Mucosa of rectum (tissue), 2 donors: ENCODE results near the gene MLX.

Experiments used
- H3K27ac ChIP-seq, 2 donors: one replicate each; pipeline ENCODE4 v1.7.0; 2013; ENCODE audit warnings: inconsistent platforms in 2 of 2, low read depth in 2 of 2, low read length in 2 of 2
- H3K27me3 ChIP-seq, 2 donors: one replicate each; pipeline ENCODE4 v1.7.0; 2013; ENCODE audit warnings: low read length in 2 of 2; ENCODE audit not compliant: control insufficient read depth in 2 of 2, insufficient read depth in 2 of 2
- H3K36me3 ChIP-seq, 2 donors: one replicate each; pipeline ENCODE4 v1.7.0; 2013; ENCODE audit warnings: low read length in 2 of 2; ENCODE audit not compliant: control insufficient read depth in 2 of 2, insufficient read depth in 2 of 2
- H3K4me1 ChIP-seq, 2 donors: one replicate each; pipeline ENCODE4 v1.7.0; 2013; ENCODE audit warnings: low read length in 2 of 2, mild to moderate bottlenecking in 1 of 2; ENCODE audit not compliant: control insufficient read depth in 2 of 2, insufficient read depth in 2 of 2
- H3K4me3 ChIP-seq, 2 donors: one replicate each; pipeline ENCODE4 v1.7.0; 2013; ENCODE audit warnings: low read length in 2 of 2
- H3K9ac ChIP-seq, 2 donors: one replicate each; pipeline ENCODE4 v1.7.0; 2013; ENCODE audit warnings: low read length in 2 of 2, low read depth in 1 of 2, mild to moderate bottlenecking in 1 of 2
- H3K9me3 ChIP-seq, 2 donors: one replicate each; pipeline ENCODE4 v1.7.0; 2013; ENCODE audit warnings: low read length in 2 of 2; ENCODE audit not compliant: control insufficient read depth in 2 of 2
- donor health status: healthy.
- donor health status: Normal muscosa, but diverticular disease.

Gene MLX

GRCh38 chr17:42564815-42565522 is 1.9 kb upstream of the MLX start:
- peaks cover 38 to 44% of the 10 kb centered on the region in 2 donors for H3K36me3 ChIP-seq
- H3K27ac ChIP-seq, result no peak overlapping the region
- H3K27me3 ChIP-seq, result no peaks in the 10 kb centered on the region
- H3K4me1 ChIP-seq, result peaks cover 34 to 44% of the 10 kb centered on the region in 2 donors
- H3K4me3 ChIP-seq, result no peak overlapping the region
- no peaks in the 10 kb centered on the region for H3K9me3 ChIP-seq
- H3K9ac ChIP-seq, result no peak overlapping the region

GRCh38 chr17:42565523-42566214 is 1.2 kb upstream of the MLX start:
- no peaks in the 10 kb centered on the region for H3K9me3 ChIP-seq
- H3K4me3 ChIP-seq, result no peak overlapping the region
- H3K27me3 ChIP-seq, result no peaks in the 10 kb centered on the region
- H3K4me1 ChIP-seq, result peaks cover 34 to 44% of the 10 kb centered on the region in 2 donors
- peak overlapping the region in 1 of 2 donors; percentile 97 for H3K27ac ChIP-seq
- H3K36me3 ChIP-seq, result peaks cover 44 to 48% of the 10 kb centered on the region in 2 donors
- no peak overlapping the region for H3K9ac ChIP-seq

- Histone ChIP-seq H3K9ac (peak overlapping the region; percentile 65 to 91), H3K36me3 (peaks cover 49 to 50% of the 10 kb centered on the region in 2 donors), H3K4me3 (peak overlapping the region; percentile 86 to 87), H3K27ac (peak overlapping the region; percentile 97), H3K9me3 (no peaks in the 10 kb centered on the region), H3K4me1 (peaks cover 32 to 41% of the 10 kb centered on the region in 2 donors), H3K27me3 (no peaks in the 10 kb centered on the region)
These were observed 551 bp upstream of the MLX start for GRCh38 chr17:42566215-42566882.

- Histone ChIP-seq H3K9ac (no peak overlapping the region), H3K9me3 (no peaks in the 10 kb centered on the region), H3K27me3 (no peaks in the 10 kb centered on the region), H3K36me3 (peaks cover 65 to 71% of the 10 kb centered on the region in 2 donors), H3K4me3 (peak overlapping the region in 1 of 2 donors; percentile 26), H3K4me1 (peaks cover 17 to 27% of the 10 kb centered on the region in 2 donors), H3K27ac (no peak overlapping the region)
These were observed 1.6 kb downstream of the MLX start for GRCh38 chr17:42568341-42569111.

- no peaks in the 10 kb centered on the region for H3K9me3 ChIP-seq
- no peak overlapping the region for H3K27ac ChIP-seq
- H3K4me1 ChIP-seq, result peaks cover 13 to 14% of the 10 kb centered on the region in 2 donors
- peaks cover 53 to 63% of the 10 kb centered on the region in 2 donors for H3K36me3 ChIP-seq
- H3K27me3 ChIP-seq, result no peaks in the 10 kb centered on the region
- no peak overlapping the region for H3K9ac ChIP-seq
- H3K4me3 ChIP-seq, result no peak overlapping the region
These were observed 4.7 kb downstream of the MLX start for GRCh38 chr17:42571435-42572225.

- H3K9ac ChIP-seq, result no peak overlapping the region
- H3K4me1 ChIP-seq, result peaks cover 15% of the 10 kb centered on the region in 2 donors
- H3K4me3 ChIP-seq, result no peak overlapping the region
- no peak overlapping the region for H3K27ac ChIP-seq
- peaks cover 53 to 63% of the 10 kb centered on the region in 2 donors for H3K36me3 ChIP-seq
- no peaks in the 10 kb centered on the region for H3K27me3 ChIP-seq
- no peaks in the 10 kb centered on the region for H3K9me3 ChIP-seq
These were observed 6.2 kb downstream of the MLX start for GRCh38 chr17:42573095-42573494.

- Histone ChIP-seq H3K27me3 (no peaks in the 10 kb centered on the region), H3K4me3 (no peak overlapping the region), H3K27ac (no peak overlapping the region), H3K9ac (no peak overlapping the region), H3K9me3 (no peaks in the 10 kb centered on the region), H3K36me3 (peaks cover 40 to 52% of the 10 kb centered on the region in 2 donors), H3K4me1 (peaks cover 14 to 15% of the 10 kb centered on the region in 2 donors)
These were observed 7.6 kb downstream of the MLX start for GRCh38 chr17:42574463-42574862.

- peak overlapping the region; percentile 83 to 97 for H3K4me3 ChIP-seq
- H3K9me3 ChIP-seq, result no peaks in the 10 kb centered on the region
- peak overlapping the region in 1 of 2 donors; percentile 38 for H3K27ac ChIP-seq
- H3K9ac ChIP-seq, result peak overlapping the region; percentile 58 to 80
- H3K36me3 ChIP-seq, result peaks cover 38 to 41% of the 10 kb centered on the region in 2 donors
- peaks cover 14 to 19% of the 10 kb centered on the region in 2 donors for H3K4me1 ChIP-seq
- H3K27me3 ChIP-seq, result no peaks in the 10 kb centered on the region
These were observed 10.2 kb downstream of the MLX start for GRCh38 chr17:42577140-42577531.
